PFSK-1 (cell line): ENCODE measurements around the gene ST6GALNAC3.

Experiments
- FOXP2 ChIP-seq: optimal IDR thresholded peaks from 2 replicates; pipeline ENCODE3; 2011; ENCODE audit warnings: borderline replicate concordance, control low read depth, inconsistent platforms; ENCODE audit not compliant: insufficient read depth; ENCODE audit errors: extremely low read length, extremely low read depth
- POLR2AphosphoS5 ChIP-seq: IDR thresholded peaks from 2 replicates; pipeline ENCODE4 v1.6.1; 2012; ENCODE audit warnings: low read depth, mild to moderate bottlenecking, control low read depth, low read length, moderate library complexity
- SIN3A ChIP-seq: IDR thresholded peaks from 2 replicates; pipeline ENCODE4 v1.6.1; 2012; ENCODE audit warnings: mild to moderate bottlenecking, low read length, moderate library complexity, borderline replicate concordance; ENCODE audit not compliant: insufficient read depth
- TAF1 ChIP-seq: IDR thresholded peaks from 2 replicates; pipeline ENCODE4 v1.6.1; 2012; ENCODE audit warnings: low read length, control low read depth, borderline replicate concordance; ENCODE audit not compliant: insufficient read depth

DNA sequence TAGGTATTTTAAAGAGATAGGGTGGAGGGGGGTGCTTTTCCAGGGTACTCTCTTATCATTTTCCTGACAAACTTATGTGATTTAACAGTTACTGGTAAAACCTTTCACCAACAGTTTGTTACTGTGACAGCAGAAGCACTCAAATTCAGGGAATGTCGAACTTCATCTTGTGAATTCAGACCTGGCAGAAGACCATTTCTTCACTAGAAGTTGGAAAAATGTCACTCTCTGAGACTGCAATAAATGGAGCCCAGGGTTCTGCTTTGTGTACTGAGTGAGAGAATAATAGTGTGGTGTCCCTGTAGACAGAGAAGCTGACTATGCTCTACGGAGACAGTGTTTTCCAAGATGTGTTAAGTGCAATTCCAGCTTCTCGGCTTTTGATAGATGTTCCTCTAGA lies 200.2 kb downstream of the ST6GALNAC3 start:
- TF ChIP-seq SIN3A (no peak), POLR2AphosphoS5 (no peak), FOXP2 (no peak), TAF1 (no peak)
